Chondrocyte (in vitro differentiated cells): ENCODE data around the gene CAPS. TPM values are rescaled to one million over a fixed set of nuclear protein-coding genes. Genes with fewer than 3 reads are reported as not detected.
"Not testable (repeated sequence)": the region's sequence is repeated elsewhere in the genome, so short reads cannot be mapped to it uniquely, and the experiment has no call there.

Experiments used
- DNase-seq: peaks from one replicate; pipeline ENCODE4 v3.0.0; 2021; ENCODE audit warnings: mixed read lengths, low spot score
- H3K27ac Mint-ChIP-seq: one replicate; pipeline ENCODE4 v1.8.0; 2021; ENCODE audit warnings: mild to moderate bottlenecking, moderate library complexity, mixed read lengths; ENCODE audit not compliant: unreplicated experiment
- H3K27me3 Mint-ChIP-seq: 2 replicates; pipeline ENCODE4 v1.8.0; 2021; ENCODE audit warnings: low read depth, mixed read lengths
- H3K36me3 Mint-ChIP-seq: 2 replicates; pipeline ENCODE4 v1.8.0; 2021; ENCODE audit warnings: low read depth, mixed read lengths
- H3K4me1 Mint-ChIP-seq: 2 replicates; pipeline ENCODE4 v1.8.0; 2021; ENCODE audit warnings: low read depth, mild to moderate bottlenecking, mixed read lengths
- H3K4me3 Mint-ChIP-seq: one replicate; pipeline ENCODE4 v1.8.0; 2021; ENCODE audit warnings: mild to moderate bottlenecking, moderate library complexity, mixed read lengths; ENCODE audit not compliant: unreplicated experiment
- H3K9me3 Mint-ChIP-seq: 2 replicates; pipeline ENCODE4 v1.8.0; 2021; ENCODE audit warnings: low read depth, mixed read lengths
- CTCF ChIP-seq: fragments of 200-600 bp; sonication (generic); IDR thresholded peaks from 2 replicates; pipeline ENCODE4 v1.5.0; 2021; ENCODE audit warnings: antibody characterized with exemption, mild to moderate bottlenecking, moderate library complexity
- total RNA-seq: library from RNA; stranded (reverse); gene quantifications from 3 replicates; pipeline ENCODE4 v1.2.1, GENCODE V29; 2021

Gene CAPS
- total RNA-seq, 1 donor from 2014 or later, result 7.2 TPM

GRCh38 chr19:5959260-5960004 lies 45.4 kb downstream of the CAPS start:
- H3K27ac Mint-ChIP-seq, result no peak overlapping the region
- DNase-seq, result no peak

GRCh38 chr19:5960005-5961001 lies 46.2 kb downstream of the CAPS start:
- Mint-ChIP-seq H3K4me3 (no peak overlapping the region), H3K27me3 (no peaks in the 10 kb centered on the region), H3K36me3 (no peaks in the 10 kb centered on the region), H3K9me3 (no peaks in the 10 kb centered on the region), H3K27ac (peak overlapping the region; percentile 73), H3K4me1 (peaks cover 39% of the 10 kb centered on the region)
- TF ChIP-seq CTCF, result no peak
- DNase-seq, result no peak

More at GRCh38 chr19:5959260-5960004, 45.4 kb downstream of the CAPS start:
- Mint-ChIP-seq H3K27me3 (no peaks in the 10 kb centered on the region), H3K36me3 (no peaks in the 10 kb centered on the region), H3K4me1 (peaks cover 46% of the 10 kb centered on the region), H3K4me3 (no peak overlapping the region), H3K9me3 (no peaks in the 10 kb centered on the region)
- TF ChIP-seq CTCF, result no peak

- H3K27me3 Mint-ChIP-seq, H3K36me3 Mint-ChIP-seq, H3K9me3 Mint-ChIP-seq, DNase-seq: not testable (repeated sequence)
- Mint-ChIP-seq H3K4me1 (peaks cover 36% of the 10 kb centered on the region), H3K4me3 (peak overlapping the region; percentile 36), H3K27ac (peak overlapping the region; percentile 90)
Measured at GRCh38 chr19:5961641-5961968, 47.6 kb downstream of the CAPS start.

GRCh38 chr19:5961969-5962945 lies 48.2 kb downstream of the CAPS start:
- no peak for DNase-seq
- peaks cover 36% of the 10 kb centered on the region for H3K4me1 Mint-ChIP-seq
- no peaks in the 10 kb centered on the region for H3K27me3 Mint-ChIP-seq
- no peaks in the 10 kb centered on the region for H3K36me3 Mint-ChIP-seq
- H3K9me3 Mint-ChIP-seq, result no peaks in the 10 kb centered on the region
- peak overlapping the region; percentile 90 for H3K27ac Mint-ChIP-seq
- no peak for TF ChIP-seq CTCF
- H3K4me3 Mint-ChIP-seq, result peak overlapping the region; percentile 36

GRCh38 chr19:5963259-5963658 lies 49.2 kb downstream of the CAPS start:
- not testable (repeated sequence) for H3K4me3 Mint-ChIP-seq, H3K27ac Mint-ChIP-seq, H3K36me3 Mint-ChIP-seq, DNase-seq, H3K9me3 Mint-ChIP-seq, H3K27me3 Mint-ChIP-seq
- peaks cover 37% of the 10 kb centered on the region for H3K4me1 Mint-ChIP-seq
